B cell (primary cell): ENCODE data around the gene ZC2HC1B. TPM values are rescaled to one million over a fixed set of nuclear protein-coding genes. Genes with fewer than 3 reads are reported as not detected.

ENCODE experiments used
- ATAC-seq: fragments of 200-7000 bp; cut with Tn5 transposase; one replicate; pipeline ENCODE4 v1.10.0; 2021; ENCODE audit warnings: low read depth, mild to moderate bottlenecking, moderate number of reproducible peaks, moderate library complexity
- CTCF ChIA-PET: fragments of 350-600 bp; sonication (Branson Sonifier 250); formaldehyde crosslinking; loops from one replicate; lab custom pipeline; 2021; ENCODE audit warnings: antibody characterized with exemption, inconsistent platforms; lab: Charles Lee
- POLR2A ChIA-PET: fragments of 350-600 bp; sonication (Branson Sonifier 250); formaldehyde crosslinking; loops from one replicate; lab custom pipeline; 2021; ENCODE audit warnings: antibody characterized with exemption; lab: Charles Lee
- DNase-seq: peaks from one replicate; pipeline ENCODE4 v3.0.0; 2013
- H2AFZ ChIP-seq: 2 replicates; pipeline ENCODE4 v1.6.1; 2012; ENCODE audit warnings: mild to moderate bottlenecking, low read depth, low read length; ENCODE audit not compliant: insufficient read depth, poor library complexity, severe bottlenecking
- H3K27ac ChIP-seq, 2 donors: 1 replicate in 1 of 2; 2 replicates in 1 of 2; pipeline ENCODE4 v1.5.1; 2012 to 2013; ENCODE audit warnings: low read length in 2 of 2, mild to moderate bottlenecking in 2 of 2, moderate library complexity in 1 of 2
- H3K27me3 ChIP-seq, 4 experiments: fragments of 200-600 bp in 1 of 4; sonication (generic) in 1 of 4; replicated peaks in 1 of 4; 1 replicate in 2 of 4; 2 replicates in 2 of 4; pipeline versions ENCODE4 v1.6.1 to v1.7.0; 2013 to 2016; ENCODE audit warnings: low read length in 3 of 4, mild to moderate bottlenecking in 2 of 4, mixed read lengths in 1 of 4, moderate library complexity in 1 of 4; ENCODE audit not compliant: insufficient read depth in 4 of 4, control insufficient read depth in 3 of 4; ENCODE audit errors: control extremely low read depth in 1 of 4
- H3K36me3 ChIP-seq, 2 experiments: replicated peaks in 1 of 2; 1 replicate in 1 of 2; 2 replicates in 1 of 2; pipeline versions ENCODE4 v1.6.1 to v1.7.1; 2013; ENCODE audit warnings: low read length in 1 of 2; ENCODE audit not compliant: insufficient read depth in 2 of 2, control insufficient read depth in 1 of 2; ENCODE audit errors: control extremely low read depth in 1 of 2, extremely low read depth in 1 of 2
- H3K4me1 ChIP-seq, 2 donors: fragments of 200-600 bp in 1 of 2; sonication (generic) in 1 of 2; 1 replicate in 1 of 2; 2 replicates in 1 of 2; pipeline versions ENCODE4 v1.5.1 to v1.6.1; 2013 to 2017; ENCODE audit warnings: low read length in 2 of 2; ENCODE audit not compliant: control insufficient read depth in 2 of 2, insufficient read depth in 2 of 2
- H3K4me2 ChIP-seq: replicated peaks from 2 replicates; pipeline ENCODE3; 2012; ENCODE audit warnings: mild to moderate bottlenecking, low read depth, low read length; ENCODE audit not compliant: poor library complexity, severe bottlenecking
- H3K4me3 ChIP-seq, 5 experiments: fragments of 200-600 bp in 1 of 5; sonication (generic) in 1 of 5; 1 replicate in 3 of 5; 2 replicates in 2 of 5; pipeline versions ENCODE4 v1.5.1 to v1.7.0; 2011 to 2016; ENCODE audit warnings: low read length in 4 of 5, mild to moderate bottlenecking in 4 of 5, low read depth in 2 of 5, control low read depth in 1 of 5, moderate library complexity in 1 of 5; ENCODE audit not compliant: insufficient read depth in 1 of 5; ENCODE audit errors: control extremely low read depth in 1 of 5, extremely low read depth in 1 of 5
- H3K79me2 ChIP-seq: fragments of 200-600 bp; sonication (generic); one replicate; pipeline ENCODE4 v1.6.0; 2016; ENCODE audit warnings: low read length; ENCODE audit not compliant: control insufficient read depth, insufficient read depth
- H3K9ac ChIP-seq: fragments of 200-600 bp; sonication (generic); 2 replicates; pipeline ENCODE4 v1.6.1; 2017; ENCODE audit warnings: mild to moderate bottlenecking, low read length, moderate library complexity
- H3K9me3 ChIP-seq, 3 donors: one replicate each; pipeline versions ENCODE4 v1.6.1 to v1.7.1; 2013; ENCODE audit warnings: low read length in 2 of 3; ENCODE audit not compliant: control insufficient read depth in 2 of 3, insufficient read depth in 1 of 3; ENCODE audit errors: control extremely low read depth in 1 of 3
- H4K20me1 ChIP-seq: 2 replicates; pipeline ENCODE4 v1.6.0; 2012; ENCODE audit warnings: mild to moderate bottlenecking, low read length; ENCODE audit not compliant: insufficient read depth, control insufficient read depth, poor library complexity, severe bottlenecking
- H3K27ac Mint-ChIP-seq: one replicate; pipeline ENCODE4 v1.8.0; 2021; ENCODE audit warnings: mixed read lengths
- H3K27me3 Mint-ChIP-seq: one replicate; pipeline ENCODE4 v1.8.0; 2021; ENCODE audit warnings: mixed read lengths
- H3K4me1 Mint-ChIP-seq: one replicate; pipeline ENCODE4 v1.8.0; 2021; ENCODE audit warnings: mixed read lengths
- H3K4me3 Mint-ChIP-seq: one replicate; pipeline ENCODE4 v1.8.0; 2021; ENCODE audit warnings: mixed read lengths
- H3K9me3 Mint-ChIP-seq: one replicate; pipeline ENCODE4 v1.8.0; 2022; ENCODE audit warnings: mixed read lengths; ENCODE audit not compliant: insufficient read depth
- CTCF ChIP-seq: fragments of 200-600 bp; IDR thresholded peaks from one replicate; pipeline ENCODE4 v1.8.0; 2022; ENCODE audit warnings: antibody characterized with exemption, mild to moderate bottlenecking
- EZH2 ChIP-seq: IDR thresholded peaks from 2 replicates; pipeline ENCODE4 v1.6.1; 2012; ENCODE audit warnings: borderline replicate concordance, low read depth, mild to moderate bottlenecking, moderate library complexity, low read length; ENCODE audit not compliant: insufficient read depth, poor library complexity, severe bottlenecking
- WGBS: methylation state at CpG from one replicate; pipeline ENCODE4 v1.1.5; 2013; ENCODE audit warnings: missing lambda C conversion rate; ENCODE audit not compliant: insufficient coverage; 5-methylcytosine and 5-hydroxymethylcytosine counted together
- intact Hi-C: fragments of 100-400 bp; cut with micrococcal nuclease; formaldehyde crosslinking; loops from one replicate; pipeline ENCODE4 v1.10.0; 2022
- polyA plus RNA-seq: library from polyadenylated mRNA; depleted of rRNA; stranded (reverse); fragments of >200 nt; gene quantifications from 2 replicates; pipeline ENCODE4 v1.2.3, GENCODE V29; 2012
- total RNA-seq, 2 donors: library from RNA; stranded (reverse); fragments of 120-200 nt in 1 of 2; gene quantifications; 1 replicate in 1 of 2; 2 replicates in 1 of 2; pipeline versions ENCODE4 v1.2.3 to v1.2.4, GENCODE V29; 2013 to 2022

ZC2HC1B gene
- total and polyA plus RNA-seq, 2 donors (not counting 1 experiment from before 2014, with no cell fraction given), result 0.51 to 0.84 TPM

- H3K27ac ChIP-seq, result no peak overlapping the region
- no peak overlapping the region for H2AFZ ChIP-seq
- peaks cover 0 to 1% (median 0%) of the 10 kb centered on the region in 3 donors for H3K9me3 ChIP-seq
- no peak overlapping the region for H3K4me2 ChIP-seq
- H4K20me1 ChIP-seq, result no peaks in the 10 kb centered on the region
- DNase-seq (no peak), ATAC-seq (no peak)
- H3K27me3 ChIP-seq, result no peaks in the 10 kb centered on the region
- no peaks in the 10 kb centered on the region for H3K36me3 ChIP-seq
- H3K9ac ChIP-seq, result no peak overlapping the region
- 100% methylated on average over 2 of the region's 2 CpGs for WGBS
- Mint-ChIP-seq H3K27ac (no peak overlapping the region), H3K9me3 (no peaks in the 10 kb centered on the region), H3K4me1 (no peaks in the 10 kb centered on the region), H3K27me3 (no peaks in the 10 kb centered on the region), H3K4me3 (no peak overlapping the region)
- ChIA-PET CTCF (no interaction called here), POLR2A (no interaction called here)
- H3K4me1 ChIP-seq, result no peaks in the 10 kb centered on the region
- intact Hi-C loops, result no loop called here
- no peak overlapping the region for H3K4me3 ChIP-seq
- TF ChIP-seq EZH2, result no peak
- no peak for TF ChIP-seq CTCF
- H3K79me2 ChIP-seq, result no peaks in the 10 kb centered on the region
Measured at GRCh38 chr6:143982968-143983367, 118.7 kb downstream of the ZC2HC1B start.

- WGBS, result no CpG with 5 or more reads among the region's 2 CpGs
- no peak overlapping the region for H3K4me3 ChIP-seq
- no peaks in the 10 kb centered on the region for H3K36me3 ChIP-seq
- Mint-ChIP-seq H3K27me3 (no peaks in the 10 kb centered on the region), H3K27ac (no peak overlapping the region), H3K9me3 (peaks cover 3% of the 10 kb centered on the region), H3K4me1 (no peaks in the 10 kb centered on the region), H3K4me3 (no peak overlapping the region)
- no peaks in the 10 kb centered on the region for H3K4me1 ChIP-seq
- H2AFZ ChIP-seq, result no peak overlapping the region
- intact Hi-C loops, result no loop called here
- H3K27me3 ChIP-seq, result no peaks in the 10 kb centered on the region
- TF ChIP-seq EZH2 (no peak), CTCF (no peak)
- H3K4me2 ChIP-seq, result no peak overlapping the region
- H3K27ac ChIP-seq, result no peak overlapping the region
- ChIA-PET CTCF (no interaction called here), POLR2A (no interaction called here)
- H3K79me2 ChIP-seq, result no peaks in the 10 kb centered on the region
- DNase-seq (no peak), ATAC-seq (no peak)
- H3K9ac ChIP-seq, result no peak overlapping the region
- H3K9me3 ChIP-seq, result peaks cover 0 to 2% (median 1%) of the 10 kb centered on the region in 3 donors
- no peaks in the 10 kb centered on the region for H4K20me1 ChIP-seq
Measured at GRCh38 chr6:143984666-143985065, 120.4 kb downstream of the ZC2HC1B start.
